GM18870 (cell line): ENCODE measurements around the gene GLI1.
"Not testable (repeated sequence)": the region's sequence is repeated elsewhere in the genome, so short reads cannot be mapped to it uniquely, and the experiment has no call there.

Source experiments
- ATAC-seq: cut with Tn5 transposase; IDR thresholded peaks from one replicate; pipeline ENCODE4 v1.9.1; 2021; ENCODE audit warnings: moderate library complexity; ENCODE audit not compliant: unreplicated experiment

GLI1 gene

DNA sequence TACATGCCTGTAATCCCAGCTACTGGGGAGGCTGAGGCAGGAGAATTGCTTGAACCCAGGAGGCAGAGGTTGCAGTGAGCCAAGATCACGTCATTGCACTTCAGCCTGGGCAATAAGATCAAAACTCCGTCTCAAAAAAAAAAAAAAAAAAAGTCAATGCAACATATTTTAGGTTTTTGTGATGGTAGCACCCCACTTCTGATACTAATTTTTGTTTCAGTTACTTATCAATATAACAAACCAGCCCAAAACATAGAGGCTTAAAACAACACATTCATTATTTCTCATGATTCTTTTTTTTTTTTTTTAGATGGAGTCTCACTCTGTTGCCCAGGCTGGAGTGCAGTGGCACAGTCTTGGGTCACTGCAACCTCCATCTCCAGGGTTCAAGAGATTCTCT is 18.2 kb upstream of the GLI1 start:
- not testable (repeated sequence) for ATAC-seq

- ATAC-seq = no peak
These were observed 17.6 kb upstream of the GLI1 start for GRCh38 chr12:57441846-57442427.

GRCh38 chr12:57444337-57444736 is 15.2 kb upstream of the GLI1 start:
- not testable (repeated sequence) for ATAC-seq

GRCh38 chr12:57444744-57445143 is 14.8 kb upstream of the GLI1 start:
- no peak for ATAC-seq

- ATAC-seq = no peak
These were observed 13.2 kb upstream of the GLI1 start for GRCh38 chr12:57446292-57446960.

GRCh38 chr12:57448669-57449068 is 10.9 kb upstream of the GLI1 start:
- ATAC-seq = no peak

- ATAC-seq = no peak
These were observed 10.2 kb upstream of the GLI1 start for GRCh38 chr12:57449375-57449774.

DNA sequence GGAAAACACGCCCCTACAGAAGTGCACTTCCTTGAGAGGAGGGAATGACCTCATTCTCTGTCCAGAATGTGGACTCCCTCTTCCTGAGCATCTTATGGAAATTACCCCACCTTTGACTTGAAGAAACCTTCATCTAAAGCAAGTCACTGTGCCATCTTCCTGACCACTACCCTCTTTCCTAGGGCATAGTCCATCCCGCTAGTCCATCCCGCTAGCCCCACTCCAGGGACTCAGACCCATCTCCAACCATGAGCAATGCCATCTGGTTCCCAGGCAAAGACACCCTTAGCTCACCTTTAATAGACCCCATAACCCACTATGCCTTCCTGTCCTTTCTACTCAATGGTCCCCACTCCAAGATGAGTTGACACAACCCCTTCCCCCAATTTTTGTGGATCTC is 9.5 kb upstream of the GLI1 start:
- no peak for ATAC-seq

DNA sequence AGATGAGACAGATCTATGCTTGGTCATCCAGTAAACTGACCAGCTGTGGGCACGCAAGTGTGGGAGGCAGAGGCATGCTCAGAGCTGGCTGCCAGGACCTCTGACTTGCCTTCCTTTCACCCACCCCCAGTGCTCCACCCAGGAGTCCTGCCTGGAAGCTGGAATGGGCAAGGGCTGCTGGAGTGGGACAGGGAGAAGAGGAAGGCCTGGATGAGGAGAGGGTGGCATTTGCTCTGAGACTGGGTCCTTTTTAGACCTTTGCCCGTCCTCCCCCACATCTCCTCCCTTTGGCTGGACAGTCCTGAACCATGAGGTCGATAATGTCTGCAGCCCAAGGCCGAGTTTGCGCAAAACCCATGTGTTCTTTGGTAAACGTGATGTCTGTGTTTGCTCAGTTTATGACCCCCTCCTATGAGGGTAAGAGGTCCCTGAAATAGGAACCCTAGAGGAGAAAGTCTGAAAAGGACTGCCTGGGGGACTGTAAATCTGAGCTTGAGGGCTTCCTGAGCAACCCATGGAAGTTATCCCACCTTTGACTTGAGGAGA is 8.3 kb upstream of the GLI1 start:
- no peak for ATAC-seq

DNA sequence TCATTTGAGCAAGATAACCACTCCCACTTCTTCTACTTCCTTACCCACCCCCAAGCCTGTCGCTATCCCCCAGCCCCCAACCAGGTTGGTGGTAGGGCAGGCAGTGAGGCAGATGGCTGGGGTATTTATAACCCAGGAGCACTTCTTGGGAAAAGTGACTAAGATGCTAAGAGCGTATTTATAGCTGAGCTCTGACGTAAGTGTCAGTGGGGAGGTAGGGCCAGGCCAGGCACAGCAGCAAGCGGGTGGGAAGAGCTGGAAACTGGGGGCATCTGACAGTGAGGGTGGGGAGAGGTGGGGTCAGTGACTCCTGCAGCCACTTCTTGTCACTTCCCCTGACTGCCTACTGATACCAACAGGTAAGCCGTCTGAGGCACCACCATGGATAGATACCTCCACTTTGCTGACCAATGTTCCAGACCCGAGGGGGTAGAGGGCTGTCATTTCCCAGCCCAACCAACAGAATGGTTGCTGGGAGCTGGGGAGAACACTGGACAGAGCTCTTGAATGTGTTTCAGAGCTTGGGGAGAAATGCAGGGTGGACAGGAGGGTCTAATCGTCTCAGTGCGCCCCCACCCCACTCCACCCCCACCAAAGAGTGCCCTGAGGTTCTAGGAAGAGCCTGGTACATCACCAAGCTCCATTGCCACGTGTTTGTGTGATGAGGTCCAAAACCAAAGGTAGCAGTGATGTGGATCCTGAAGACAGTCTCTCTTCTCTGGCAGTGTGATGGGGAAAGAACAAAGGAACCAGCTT is 7.2 kb upstream of the GLI1 start:
- ATAC-seq = no peak

DNA sequence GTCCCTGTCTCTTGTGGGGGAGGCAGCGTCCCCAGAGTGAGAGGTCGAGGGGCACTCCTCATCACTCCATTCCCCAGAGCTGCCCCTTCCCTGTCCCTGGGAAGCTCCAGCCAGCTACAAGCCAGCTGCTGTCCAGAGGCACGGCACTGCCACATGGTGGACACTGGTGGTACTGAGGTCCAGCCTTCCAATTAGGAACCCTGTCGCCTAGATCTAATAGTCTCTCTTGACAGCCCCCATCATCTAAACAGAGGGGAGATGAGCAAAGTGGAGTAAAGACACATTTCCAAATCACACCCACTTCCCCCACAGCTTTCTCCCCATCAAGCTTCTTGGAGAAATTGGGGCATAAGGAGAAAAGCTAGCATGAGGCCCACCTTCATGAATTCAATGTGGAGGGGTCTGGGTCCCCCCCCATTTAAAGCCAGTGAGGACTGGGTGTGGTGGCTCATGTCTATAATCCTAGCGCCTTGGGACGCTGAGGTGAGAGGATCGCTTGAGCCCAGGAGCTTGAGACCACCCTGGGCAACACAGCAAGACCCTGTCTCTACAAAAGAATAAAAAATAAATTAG is 6.6 kb upstream of the GLI1 start:
- ATAC-seq = peak; percentile 45

DNA sequence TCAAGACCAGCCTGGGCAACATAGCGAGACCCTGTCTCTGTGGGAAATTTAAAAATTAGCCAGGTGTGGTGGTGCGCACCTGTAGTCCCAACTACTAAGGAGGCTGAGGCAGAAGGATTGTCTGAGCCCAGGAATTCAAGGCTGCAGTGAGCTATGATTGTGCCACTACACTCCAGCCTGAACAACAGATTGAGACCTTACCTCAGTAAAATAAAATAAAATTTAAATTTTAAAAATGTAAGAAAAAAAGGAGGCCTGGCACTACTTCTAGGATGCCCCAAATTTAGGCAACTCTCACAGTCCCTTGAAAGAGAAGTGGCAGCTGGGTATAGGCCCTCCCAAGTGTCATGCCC is 5.4 kb upstream of the GLI1 start:
- no peak for ATAC-seq

- no peak for ATAC-seq
These were observed 4.8 kb upstream of the GLI1 start, which contains the start of gene INHBE for GRCh38 chr12:57454566-57455373. INHBE (plus strand) TSS chr12:57455307; CDS start chr12:57455537, 230 bp downstream.

- no peak for ATAC-seq
These were observed 4.0 kb upstream of the GLI1 start for GRCh38 chr12:57455374-57456144.

GRCh38 chr12:57456145-57456700 is 3.4 kb upstream of the GLI1 start:
- no peak for ATAC-seq

DNA sequence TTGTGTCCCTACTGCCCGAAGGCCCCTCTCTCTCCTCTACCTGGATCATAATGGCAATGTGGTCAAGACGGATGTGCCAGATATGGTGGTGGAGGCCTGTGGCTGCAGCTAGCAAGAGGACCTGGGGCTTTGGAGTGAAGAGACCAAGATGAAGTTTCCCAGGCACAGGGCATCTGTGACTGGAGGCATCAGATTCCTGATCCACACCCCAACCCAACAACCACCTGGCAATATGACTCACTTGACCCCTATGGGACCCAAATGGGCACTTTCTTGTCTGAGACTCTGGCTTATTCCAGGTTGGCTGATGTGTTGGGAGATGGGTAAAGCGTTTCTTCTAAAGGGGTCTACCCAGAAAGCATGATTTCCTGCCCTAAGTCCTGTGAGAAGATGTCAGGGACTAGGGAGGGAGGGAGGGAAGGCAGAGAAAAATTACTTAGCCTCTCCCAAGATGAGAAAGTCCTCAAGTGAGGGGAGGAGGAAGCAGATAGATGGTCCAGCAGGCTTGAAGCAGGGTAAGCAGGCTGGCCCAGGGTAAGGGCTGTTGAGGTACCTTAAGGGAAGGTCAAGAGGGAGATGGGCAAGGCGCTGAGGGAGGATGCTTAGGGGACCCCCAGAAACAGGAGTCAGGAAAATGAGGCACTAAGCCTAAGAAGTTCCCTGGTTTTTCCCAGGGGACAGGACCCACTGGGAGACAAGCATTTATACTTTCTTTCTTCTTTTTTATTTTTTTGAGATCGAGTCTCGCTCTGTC is 2.7 kb upstream of the GLI1 start:
- no peak for ATAC-seq

GRCh38 chr12:57458665-57459054 is 925 bp upstream of the GLI1 start:
- no peak for ATAC-seq

DNA sequence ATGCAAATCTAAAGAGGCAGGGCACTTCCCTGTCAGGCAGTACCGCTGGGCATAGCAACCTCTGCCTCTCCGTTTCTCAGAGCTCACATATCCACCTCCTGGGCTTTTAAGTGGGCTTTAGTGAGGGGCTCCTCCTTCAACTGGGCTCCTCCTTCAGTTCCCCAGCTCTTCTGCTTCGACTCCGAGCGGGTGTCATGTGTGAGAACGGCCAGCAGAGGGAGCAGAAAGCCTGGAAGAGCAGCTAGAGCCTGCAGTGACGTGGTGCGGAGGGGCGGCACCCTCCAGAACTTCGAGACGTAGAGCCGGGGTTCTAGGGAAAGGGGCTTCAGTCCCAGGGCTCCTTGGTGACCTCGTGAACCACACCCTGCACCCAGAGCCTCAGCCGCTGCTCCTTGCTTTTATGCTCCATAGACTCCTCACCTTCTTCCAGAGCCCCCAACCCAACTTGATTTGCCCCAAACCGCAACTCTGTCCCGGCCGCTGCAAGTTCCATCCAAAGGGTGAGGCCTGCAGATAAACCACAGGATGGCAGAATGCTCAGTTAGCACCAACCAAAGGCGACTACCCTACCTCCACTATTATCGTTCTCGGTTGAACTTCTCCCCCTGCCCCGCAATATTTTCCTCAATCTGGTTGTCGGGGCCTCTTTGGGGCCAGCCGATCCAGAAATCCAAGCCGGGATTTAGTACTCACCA is 383 bp upstream of the GLI1 start:
- peak; percentile 45 for ATAC-seq

DNA sequence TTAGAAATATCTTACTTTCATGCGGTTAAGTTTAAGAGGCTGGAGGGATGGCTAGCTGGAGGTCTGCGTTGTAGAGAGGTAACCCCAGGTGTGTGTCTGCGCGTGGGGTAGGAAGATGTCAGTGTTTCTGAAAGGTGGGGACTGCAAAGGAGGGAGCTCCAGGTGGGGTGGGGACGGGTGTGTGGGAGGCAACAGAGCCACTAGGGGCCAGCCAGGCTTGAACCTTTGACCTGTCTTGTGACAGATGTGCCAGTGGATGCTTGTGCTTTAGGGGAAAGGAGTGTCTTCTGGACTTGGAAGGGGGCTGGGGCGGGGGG is 841 bp downstream of the GLI1 start:
- ATAC-seq = no peak
